Mesothelial cell of epicardium (in vitro differentiated cells): Measurements from ENCODE around the gene GGA3. TPM values are rescaled to one million over a fixed set of nuclear protein-coding genes. Genes with fewer than 3 reads are reported as not detected.

Experiments
- DNase-seq, 2 experiments: peaks; one replicate each; pipeline ENCODE4 v3.0.0; 2021; ENCODE audit warnings: low spot score in 2 of 2; ENCODE audit not compliant: unreplicated experiment in 2 of 2
- H3K27ac Mint-ChIP-seq: 2 replicates; pipeline ENCODE4 v1.8.0; 2021; ENCODE audit warnings: mixed read lengths
- H3K27me3 Mint-ChIP-seq: 2 replicates; pipeline ENCODE4 v1.8.0; 2021; ENCODE audit warnings: low read depth, mixed read lengths
- H3K36me3 Mint-ChIP-seq: 2 replicates; pipeline ENCODE4 v1.8.0; 2021; ENCODE audit warnings: mixed read lengths
- H3K4me1 Mint-ChIP-seq: 2 replicates; pipeline ENCODE4 v1.8.0; 2021; ENCODE audit warnings: mixed read lengths
- H3K4me3 Mint-ChIP-seq: 2 replicates; pipeline ENCODE4 v1.8.0; 2021; ENCODE audit warnings: mild to moderate bottlenecking, moderate library complexity, mixed read lengths
- H3K9me3 Mint-ChIP-seq: 2 replicates; pipeline ENCODE4 v1.8.0; 2021; ENCODE audit warnings: mixed read lengths
- total RNA-seq: library from RNA; stranded (reverse); gene quantifications from 3 replicates; pipeline ENCODE4 v1.2.1, GENCODE V29; 2021
- TF ChIP-seq, protein P1 (sequence below): fragments of 200-600 bp; sonication (generic); IDR thresholded peaks from one replicate; pipeline ENCODE4 v1.5.0; 2021; ENCODE audit warnings: antibody characterized with exemption; ENCODE audit not compliant: unreplicated experiment

GGA3 gene
- total RNA-seq, 1 donor from 2014 or later, result 61.2 TPM

- no peaks in the 10 kb centered on the region for H3K27me3 Mint-ChIP-seq
- no peak overlapping the region for H3K27ac Mint-ChIP-seq
- no peaks in the 10 kb centered on the region for H3K36me3 Mint-ChIP-seq
- H3K9me3 Mint-ChIP-seq, result no peaks in the 10 kb centered on the region
- no peaks in the 10 kb centered on the region for H3K4me1 Mint-ChIP-seq
- TF ChIP-seq, protein P1, sequence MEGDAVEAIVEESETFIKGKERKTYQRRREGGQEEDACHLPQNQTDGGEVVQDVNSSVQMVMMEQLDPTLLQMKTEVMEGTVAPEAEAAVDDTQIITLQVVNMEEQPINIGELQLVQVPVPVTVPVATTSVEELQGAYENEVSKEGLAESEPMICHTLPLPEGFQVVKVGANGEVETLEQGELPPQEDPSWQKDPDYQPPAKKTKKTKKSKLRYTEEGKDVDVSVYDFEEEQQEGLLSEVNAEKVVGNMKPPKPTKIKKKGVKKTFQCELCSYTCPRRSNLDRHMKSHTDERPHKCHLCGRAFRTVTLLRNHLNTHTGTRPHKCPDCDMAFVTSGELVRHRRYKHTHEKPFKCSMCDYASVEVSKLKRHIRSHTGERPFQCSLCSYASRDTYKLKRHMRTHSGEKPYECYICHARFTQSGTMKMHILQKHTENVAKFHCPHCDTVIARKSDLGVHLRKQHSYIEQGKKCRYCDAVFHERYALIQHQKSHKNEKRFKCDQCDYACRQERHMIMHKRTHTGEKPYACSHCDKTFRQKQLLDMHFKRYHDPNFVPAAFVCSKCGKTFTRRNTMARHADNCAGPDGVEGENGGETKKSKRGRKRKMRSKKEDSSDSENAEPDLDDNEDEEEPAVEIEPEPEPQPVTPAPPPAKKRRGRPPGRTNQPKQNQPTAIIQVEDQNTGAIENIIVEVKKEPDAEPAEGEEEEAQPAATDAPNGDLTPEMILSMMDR, result no peak
- DNase-seq, result no peak
- no peak overlapping the region for H3K4me3 Mint-ChIP-seq
Observed at GRCh38 chr17:75194879-75195278, 66.5 kb downstream of the GGA3 start.

GRCh38 chr17:75191584-75191983 lies 69.8 kb downstream of the GGA3 start:
- Mint-ChIP-seq H3K27ac (no peak overlapping the region), H3K4me1 (no peaks in the 10 kb centered on the region), H3K36me3 (no peaks in the 10 kb centered on the region), H3K4me3 (no peak overlapping the region), H3K9me3 (no peaks in the 10 kb centered on the region), H3K27me3 (no peaks in the 10 kb centered on the region)
- TF ChIP-seq, protein P1, result no peak
- no peak for DNase-seq

DNA sequence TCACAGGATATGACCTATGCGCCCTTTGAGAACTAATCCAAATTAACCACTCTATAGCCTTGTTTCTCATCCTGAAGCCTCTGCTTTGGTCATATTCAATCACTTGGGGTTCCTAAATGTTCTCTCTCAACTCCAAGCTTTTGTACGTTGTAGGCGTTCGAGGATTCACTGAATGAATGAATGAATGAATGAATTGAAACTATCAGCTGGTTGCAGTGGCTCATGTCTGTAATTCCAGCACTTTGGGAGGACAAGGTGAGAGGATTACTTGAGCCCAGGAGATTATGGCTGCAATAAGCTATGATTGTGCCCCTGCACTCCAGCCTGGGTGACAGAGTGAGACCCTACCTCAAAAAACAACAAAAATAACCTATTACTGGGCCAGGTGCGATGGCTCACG lies 72.8 kb downstream of the GGA3 start:
- TF ChIP-seq, protein P1, result no peak
- Mint-ChIP-seq H3K27me3 (no peaks in the 10 kb centered on the region), H3K36me3 (no peaks in the 10 kb centered on the region), H3K27ac (no peak overlapping the region), H3K9me3 (peaks cover 5% of the 10 kb centered on the region), H3K4me1 (peaks cover 9% of the 10 kb centered on the region), H3K4me3 (no peak overlapping the region)
- DNase-seq, result no peak

Other genes with a start within 250 kb of the GGA3 start
- 18.3 to 22.6 TPM (median 20.7 TPM) in 3 replicates for gene MRPL58, start 248.9 kb downstream of the GGA3 start, total RNA-seq
- gene ATP5PD, start 214.6 kb downstream of the GGA3 start, total RNA-seq, result 153 to 161 TPM (median 153 TPM) in 3 replicates
- gene KCTD2, start 214.4 kb downstream of the GGA3 start, total RNA-seq, result 24.1 to 26.4 TPM (median 26.1 TPM) in 3 replicates
- gene SLC16A5, start 173.7 kb downstream of the GGA3 start, total RNA-seq, result 46.4 to 49.5 TPM (median 46.9 TPM) in 3 replicates
- 11.3 to 12.0 TPM (median 11.4 TPM) in 3 replicates for gene ARMC7, start 151.6 kb downstream of the GGA3 start, total RNA-seq
- gene NT5C, start 129.9 kb downstream of the GGA3 start, total RNA-seq, result 44.3 to 51.0 TPM (median 46.8 TPM) in 3 replicates
- gene JPT1, start 107.1 kb downstream of the GGA3 start, total RNA-seq, result 121 to 132 TPM (median 124 TPM) in 3 replicates
- gene SUMO2, start 78.6 kb downstream of the GGA3 start, total RNA-seq, result 542 to 571 TPM (median 565 TPM) in 3 replicates
- 69.6 to 79.7 TPM (median 71.9 TPM) in 3 replicates for gene NUP85, start 55.9 kb downstream of the GGA3 start, total RNA-seq
- 44.2 to 49.2 TPM (median 45.3 TPM) in 3 replicates for gene MRPS7, start 273 bp upstream of the GGA3 start, total RNA-seq
- 10.6 to 11.5 TPM (median 11.2 TPM) in 3 replicates for gene MIF4GD, start 9.6 kb upstream of the GGA3 start, total RNA-seq
- gene SLC25A19, start 27.8 kb upstream of the GGA3 start, total RNA-seq, result 9.8 to 10.4 TPM (median 10.3 TPM) in 3 replicates
- 61.8 to 67.8 TPM (median 66.3 TPM) in 3 replicates for gene GRB2, start 144.1 kb upstream of the GGA3 start, total RNA-seq
- gene TMEM94, start 195.0 kb upstream of the GGA3 start, total RNA-seq, result 126 to 130 TPM (median 126 TPM) in 3 replicates